ENCODE data around the gene PLAAT4.

Gene PLAAT4, protein sequence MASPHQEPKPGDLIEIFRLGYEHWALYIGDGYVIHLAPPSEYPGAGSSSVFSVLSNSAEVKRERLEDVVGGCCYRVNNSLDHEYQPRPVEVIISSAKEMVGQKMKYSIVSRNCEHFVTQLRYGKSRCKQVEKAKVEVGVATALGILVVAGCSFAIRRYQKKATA

DNA sequence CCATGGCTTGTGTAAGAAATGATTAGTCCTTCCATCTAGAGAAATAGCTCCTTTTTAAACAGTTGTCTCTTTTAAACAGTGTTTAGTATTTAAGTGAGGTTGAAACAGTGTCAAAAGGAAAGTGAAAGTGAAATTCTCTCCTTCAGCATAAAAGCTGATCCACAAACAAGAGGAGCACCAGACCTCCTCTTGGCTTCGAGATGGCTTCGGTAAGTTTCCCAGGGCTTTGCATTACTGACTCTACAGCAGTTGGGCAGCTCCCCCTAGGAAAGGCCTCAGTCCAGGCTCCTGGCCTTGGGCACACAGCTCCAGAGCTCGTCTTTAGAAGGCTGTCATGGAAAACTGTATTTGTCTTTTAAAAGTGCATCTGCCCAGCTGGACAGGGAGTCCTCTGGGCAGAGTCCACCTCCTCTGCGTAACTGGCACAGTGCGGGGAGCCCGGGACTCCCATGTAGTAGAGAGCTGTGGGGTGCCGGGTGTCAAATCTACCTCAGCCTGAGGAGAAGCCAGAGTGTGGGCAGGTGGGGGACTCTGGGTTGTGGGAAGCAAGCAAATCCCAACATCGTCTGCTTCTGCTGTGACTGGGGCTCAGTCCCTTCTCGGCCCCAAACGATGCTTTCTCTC lies at the start of gene PLAAT4:
Gene PLAAT4, plus strand, starts transcription at position 140 of the 624 bp plus-strand sequence. Its CDS starts 61 bp downstream, at position 201.
- DNase-seq (ENCODE audit: low read depth, low spot score), result no peak

DNA sequence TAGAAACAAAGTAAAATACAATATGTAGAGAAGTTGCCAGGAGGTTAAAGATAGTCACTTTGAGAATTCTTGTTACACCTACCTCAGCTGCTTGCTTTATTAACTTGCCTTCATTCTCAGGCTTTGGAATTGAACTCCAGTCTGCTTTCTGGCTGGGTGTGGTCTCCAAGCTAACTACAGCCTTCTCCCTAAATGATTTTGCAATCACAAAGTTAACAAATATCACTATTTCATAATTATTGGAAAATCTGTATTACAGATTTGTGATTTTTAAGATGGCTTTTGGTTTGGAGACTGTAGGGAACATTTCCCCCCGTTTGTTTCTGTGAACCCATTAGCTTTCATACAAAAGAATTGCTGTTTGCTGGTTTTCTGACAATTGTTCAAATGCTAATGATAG lies 47.8 kb upstream of the PLAAT4 start:
- DNase-seq (ENCODE audit: low read depth, low spot score), result no peak

DNA sequence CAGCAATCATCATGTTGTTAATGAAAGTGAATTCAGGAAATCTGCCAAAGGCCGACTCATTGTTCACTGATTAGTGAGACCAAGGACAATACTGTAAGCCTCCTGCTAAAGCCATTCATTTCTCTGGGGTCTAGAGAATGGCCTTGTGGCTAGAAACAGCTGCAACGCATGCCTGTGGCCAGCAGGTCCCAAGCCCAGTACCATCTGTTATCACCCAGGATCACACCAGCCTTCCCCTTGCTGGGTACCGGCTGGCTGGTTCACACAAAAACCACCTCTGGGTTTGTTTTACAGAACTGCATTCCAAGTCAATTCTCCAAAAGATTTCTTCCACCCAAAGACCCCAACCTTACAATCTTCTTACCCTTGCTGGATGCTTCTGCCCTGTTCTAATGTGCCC lies 46.7 kb upstream of the PLAAT4 start:
- DNase-seq (ENCODE audit: low read depth, low spot score), result no peak

DNA sequence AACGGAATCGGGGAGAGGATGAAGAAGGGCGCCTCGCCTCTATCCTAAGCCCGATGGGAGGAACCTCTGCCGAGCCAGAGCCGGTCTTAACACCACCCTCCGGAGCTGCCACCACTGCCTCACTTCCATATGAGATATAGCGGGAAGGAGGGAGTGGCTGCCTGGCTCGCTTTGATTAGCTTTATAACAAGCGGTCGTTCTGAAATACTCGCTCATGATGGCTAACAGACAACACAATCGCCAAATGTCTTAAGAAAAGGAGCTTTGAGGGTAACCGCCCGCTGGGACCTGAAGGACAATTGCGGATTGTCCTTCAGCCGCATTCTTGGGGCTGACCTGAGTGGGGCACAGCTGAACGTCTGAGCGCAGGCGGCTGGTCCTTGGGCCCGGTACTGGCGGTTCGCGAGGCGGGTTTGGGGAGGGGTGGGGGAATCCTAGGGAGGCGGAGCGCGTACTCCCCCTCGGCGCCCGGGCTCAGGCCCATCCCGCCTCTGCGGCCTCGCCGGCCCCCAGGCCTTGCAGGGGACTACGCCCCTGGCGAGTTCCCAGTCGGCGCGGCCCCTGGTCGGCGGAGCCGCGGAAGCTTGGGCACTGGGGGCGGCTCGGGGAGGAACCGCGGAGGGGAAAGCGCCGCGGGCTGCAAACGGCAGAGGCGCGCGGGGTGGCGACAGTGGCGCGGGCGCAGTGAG lies 45.9 kb upstream of the PLAAT4 start, which contains the start of gene PLAAT5:
Gene PLAAT5, minus strand, starts transcription at position 617 of the 689 bp plus-strand sequence. Its CDS starts 133 bp downstream, at position 484.
- DNase-seq (ENCODE audit: low read depth, low spot score), result no peak

DNA sequence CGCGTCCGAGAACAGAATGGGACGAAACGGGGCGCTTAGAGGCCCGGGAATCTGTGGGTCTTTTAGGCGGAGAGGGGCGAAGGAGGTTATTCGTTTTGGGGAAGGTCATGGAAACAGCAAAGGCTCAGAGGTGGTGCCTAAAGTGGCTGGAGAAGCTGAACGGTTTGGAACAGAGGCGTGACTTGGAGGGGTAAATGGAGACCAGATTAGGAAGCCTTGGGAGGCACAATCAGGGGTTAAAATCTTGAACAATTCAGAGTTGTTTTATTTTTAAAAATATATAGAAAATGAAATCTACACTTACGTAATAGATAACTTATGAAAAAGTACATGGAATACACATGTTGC lies 45.4 kb upstream of the PLAAT4 start:
- DNase-seq (ENCODE audit: low read depth, low spot score), result no peak

GRCh38 chr11:63491636-63492372 lies 44.8 kb upstream of the PLAAT4 start:
- DNase-seq (ENCODE audit: low read depth, low spot score), result no peak

GRCh38 chr11:63492441-63492840 lies 44.2 kb upstream of the PLAAT4 start:
- no peak for DNase-seq (ENCODE audit: low read depth, low spot score)

DNA sequence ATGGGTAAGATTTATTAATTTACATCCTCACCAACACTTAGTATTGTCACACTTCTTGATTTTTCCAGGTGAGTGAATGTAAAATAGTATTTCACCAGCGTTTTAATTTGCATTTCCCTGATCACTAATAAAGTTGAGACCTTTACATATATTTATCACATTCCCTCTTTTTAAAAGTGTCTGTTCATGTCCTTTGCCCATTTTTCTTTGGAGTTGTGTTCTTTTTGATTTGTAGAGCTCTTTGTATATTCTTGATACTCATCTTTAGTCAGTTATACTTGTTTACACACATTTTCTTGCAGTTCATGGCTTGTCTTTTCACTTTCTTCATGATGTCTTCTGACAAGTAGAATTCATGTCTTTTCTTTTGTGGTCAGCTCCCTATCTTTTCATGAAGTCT lies 43.5 kb upstream of the PLAAT4 start:
- no peak for DNase-seq (ENCODE audit: low read depth, low spot score)

DNA sequence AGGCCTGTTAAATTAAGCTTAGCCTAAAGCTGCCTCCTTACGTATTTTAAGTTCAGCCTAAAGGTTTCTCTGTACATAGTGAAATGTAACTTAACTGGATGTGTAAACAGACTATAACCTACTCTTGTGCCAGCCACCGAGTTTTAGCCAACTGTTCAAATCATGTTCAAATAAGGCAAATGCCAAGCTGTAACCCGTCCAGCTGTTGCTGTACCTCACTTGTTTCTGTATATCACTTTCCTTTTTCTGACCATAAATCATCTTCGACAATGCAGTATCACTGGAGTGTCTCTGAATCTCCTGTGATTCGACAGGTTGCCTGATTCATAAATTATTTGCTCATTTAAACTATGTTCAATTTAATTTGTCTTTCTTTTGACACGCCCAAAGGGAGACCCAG lies 41.6 kb upstream of the PLAAT4 start:
- DNase-seq (ENCODE audit: low read depth, low spot score), result no peak

GRCh38 chr11:63499874-63500273 lies 36.7 kb upstream of the PLAAT4 start:
- no peak for DNase-seq (ENCODE audit: low read depth, low spot score)

- DNase-seq (ENCODE audit: low read depth, low spot score), result no peak
Observed at GRCh38 chr11:63501236-63501635, 35.4 kb upstream of the PLAAT4 start.

GRCh38 chr11:63502252-63502820 lies 34.3 kb upstream of the PLAAT4 start:
- DNase-seq (ENCODE audit: low read depth, low spot score), result no peak

DNA sequence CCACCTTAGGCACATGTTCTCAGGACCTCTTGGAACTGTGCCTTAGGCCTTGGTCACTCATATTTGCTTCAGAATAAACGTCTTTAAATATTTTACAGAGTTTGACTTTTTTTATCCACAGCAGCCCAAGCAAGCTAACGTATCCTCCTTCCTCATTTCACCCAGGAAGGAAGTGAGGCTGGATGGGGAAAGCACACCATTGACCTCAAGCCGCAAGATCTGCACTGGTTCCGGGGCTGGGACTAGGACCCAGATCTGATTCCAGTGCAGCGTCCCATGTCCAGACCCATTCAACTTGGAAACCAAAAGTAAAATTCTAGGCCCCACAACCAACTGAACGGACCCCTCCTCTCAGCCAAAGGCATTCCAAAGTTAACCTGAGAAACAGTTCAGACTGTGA lies 33.1 kb upstream of the PLAAT4 start:
- no peak for DNase-seq (ENCODE audit: low read depth, low spot score)

GRCh38 chr11:63504054-63504453 lies 32.6 kb upstream of the PLAAT4 start:
- DNase-seq (ENCODE audit: low read depth, low spot score), result no peak

DNA sequence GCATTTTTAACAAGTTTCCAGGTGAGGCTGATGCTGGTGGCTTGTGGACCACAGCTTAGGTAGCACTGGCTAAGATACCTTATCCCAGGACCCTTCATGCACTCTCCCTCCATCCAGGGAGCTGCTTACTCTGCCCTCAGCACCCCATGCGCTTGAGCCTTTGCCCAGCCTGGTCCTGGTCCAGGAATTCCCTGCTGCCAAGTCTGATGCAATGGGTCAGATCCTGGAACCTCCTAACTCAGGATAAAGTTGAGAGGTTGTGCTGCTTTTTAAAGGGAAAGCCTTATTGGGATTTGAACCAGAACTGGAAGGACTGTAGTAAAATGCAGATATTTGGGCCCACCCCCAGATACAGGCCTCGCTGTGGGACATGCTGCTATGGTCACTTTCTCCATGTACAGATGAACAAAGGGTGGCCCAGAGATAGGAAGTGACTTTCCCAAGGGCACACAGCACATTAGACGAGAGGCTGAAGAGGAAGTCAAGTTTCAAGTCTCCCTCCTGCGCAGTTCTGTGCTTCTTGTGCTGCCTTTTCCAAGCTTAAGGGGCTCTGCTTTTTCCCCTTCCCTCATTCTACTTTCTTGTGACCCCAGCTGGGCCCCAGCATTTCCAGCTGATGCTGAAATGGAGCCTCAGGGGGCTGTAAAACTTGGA lies 31.5 kb upstream of the PLAAT4 start:
- no peak for DNase-seq (ENCODE audit: low read depth, low spot score)

GRCh38 chr11:63505857-63506528 lies 30.6 kb upstream of the PLAAT4 start, which contains the start of gene LGALS12:
Gene LGALS12 (plus strand): TSS chr11:63506084. CDS start chr11:63506459, 375 bp downstream.
- DNase-seq (ENCODE audit: low read depth, low spot score), result no peak

DNA sequence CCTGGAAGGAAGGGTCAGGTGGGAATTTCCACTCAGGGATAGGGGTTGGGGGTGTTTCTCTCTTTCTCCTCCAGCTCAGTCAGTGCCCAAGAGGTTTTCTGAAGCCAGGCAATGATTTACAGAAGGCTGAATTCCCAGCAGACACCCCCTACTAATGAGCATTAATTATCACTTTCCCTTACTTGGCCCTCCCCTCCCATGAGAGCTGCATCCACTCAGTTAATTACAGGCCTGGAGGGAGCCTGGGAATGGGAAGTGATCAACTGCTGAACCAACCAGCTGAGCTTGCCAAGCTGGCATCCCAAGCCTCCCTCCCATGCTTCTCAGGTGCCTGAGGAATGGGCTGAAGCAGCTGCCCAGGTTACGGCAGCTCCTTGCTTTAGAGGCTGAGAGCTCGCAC lies 29.7 kb upstream of the PLAAT4 start:
- DNase-seq (ENCODE audit: low read depth, low spot score), result no peak

DNA sequence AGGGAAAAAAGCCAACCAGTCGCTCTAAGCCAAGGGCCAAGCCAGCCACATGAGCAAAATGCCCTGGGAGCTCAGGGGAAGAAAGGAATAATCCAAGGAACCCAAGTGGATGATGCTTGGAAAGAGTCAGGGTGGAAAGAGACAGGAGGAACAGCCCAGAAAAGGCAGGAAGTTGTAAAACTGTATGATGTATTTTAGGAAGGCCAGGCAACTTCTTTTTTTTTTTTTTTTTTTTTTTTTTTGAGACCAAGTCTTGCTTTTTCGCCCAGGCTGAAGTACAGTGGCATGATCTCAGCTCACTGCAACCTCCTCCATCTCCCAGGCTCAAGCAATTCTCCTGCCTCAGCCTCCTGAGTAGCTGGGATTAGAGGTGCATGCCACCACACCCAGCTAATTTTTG lies 29.1 kb upstream of the PLAAT4 start:
- no peak for DNase-seq (ENCODE audit: low read depth, low spot score)

DNA sequence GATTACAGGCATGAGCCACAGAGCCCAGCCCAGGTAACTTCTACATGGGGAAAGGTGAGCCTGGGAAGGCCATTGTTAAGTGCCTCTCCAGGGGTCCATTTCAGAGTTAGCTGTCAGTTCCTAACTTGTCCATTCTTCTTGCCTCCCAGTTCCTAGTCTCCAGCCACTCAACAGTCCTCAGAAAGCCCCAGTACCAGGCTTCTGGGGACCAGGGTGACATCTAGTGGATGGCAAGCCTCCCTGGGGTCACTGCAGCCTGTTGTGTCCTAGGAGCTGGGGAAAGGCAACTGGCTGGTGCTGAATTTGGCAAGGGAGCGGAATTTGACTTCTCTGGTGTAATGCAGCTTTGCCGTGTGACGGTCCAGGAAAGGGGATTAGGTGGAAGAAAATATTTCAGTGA lies 28.6 kb upstream of the PLAAT4 start:
- no peak for DNase-seq (ENCODE audit: low read depth, low spot score)

DNA sequence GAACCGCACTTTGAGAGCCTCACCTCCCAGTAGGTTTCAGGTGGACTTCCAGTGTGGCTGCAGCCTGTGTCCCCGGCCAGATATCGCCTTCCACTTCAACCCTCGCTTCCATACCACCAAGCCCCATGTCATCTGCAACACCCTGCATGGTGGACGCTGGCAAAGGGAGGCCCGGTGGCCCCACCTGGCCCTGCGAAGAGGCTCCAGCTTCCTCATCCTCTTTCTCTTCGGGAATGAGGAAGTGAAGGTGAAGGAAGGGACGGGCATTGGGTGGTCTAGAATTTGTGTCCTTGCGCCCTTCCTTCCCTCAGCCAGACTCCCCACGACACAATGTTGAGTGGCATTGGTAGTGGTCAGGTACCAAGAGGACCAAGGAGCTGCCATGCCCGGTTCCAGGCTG lies 27.9 kb upstream of the PLAAT4 start:
- no peak for DNase-seq (ENCODE audit: low read depth, low spot score)

Data from activated CD4-positive, CD25-positive, alpha-beta regulatory T cell treated with anti-CD3 and anti-CD28 coated beads, Interleukin-2, amount 50 U/mL, for 16 hours (primary cell).